SU-DHL-6 (cell line): ENCODE data around the gene SRPK2.

Source experiments
- H2AFZ ChIP-seq: fragments of 200-600 bp; sonication (generic); 2 replicates; pipeline ENCODE4 v1.6.1; 2014; ENCODE audit warnings: low read depth, mild to moderate bottlenecking, moderate library complexity, mixed read lengths, antibody characterized with exemption, low read length; ENCODE audit not compliant: severe bottlenecking
- H3F3A ChIP-seq: fragments of 200-600 bp; shearing (Covaris generic); 2 replicates; pipeline ENCODE4 v1.6.0; 2016; ENCODE audit warnings: antibody characterized with exemption, mild to moderate bottlenecking; ENCODE audit not compliant: insufficient read depth
- H3K27ac ChIP-seq: fragments of 200-600 bp; sonication (generic); 2 replicates; pipeline ENCODE4 v1.5.1; 2016; ENCODE audit warnings: low read depth, mild to moderate bottlenecking, low read length, moderate library complexity, mixed read lengths
- H3K27me3 ChIP-seq: fragments of 200-600 bp; sonication (generic), shearing (Covaris generic); 2 replicates; pipeline ENCODE4 v1.6.0; 2014; ENCODE audit warnings: mild to moderate bottlenecking, low read length
- H3K36me3 ChIP-seq: fragments of 200-600 bp; sonication (generic); 2 replicates; pipeline ENCODE4 v1.6.1; 2014; ENCODE audit warnings: mild to moderate bottlenecking, low read length, mixed read lengths
- H3K4me2 ChIP-seq: fragments of 300-600, 200-600 bp; shearing (Covaris generic), sonication (generic); 2 replicates; pipeline ENCODE4 v1.6.0; 2014; ENCODE audit warnings: low read length, low read depth, mild to moderate bottlenecking; ENCODE audit not compliant: poor library complexity, severe bottlenecking
- H3K4me3 ChIP-seq: fragments of 200-600 bp; sonication (generic); 2 replicates; pipeline ENCODE4 v1.5.1; 2014; ENCODE audit warnings: antibody characterized with exemption, low read length, mild to moderate bottlenecking, mixed read lengths; ENCODE audit not compliant: insufficient read depth, poor library complexity, severe bottlenecking
- H3K79me2 ChIP-seq: fragments of 200-600 bp; sonication (generic); 2 replicates; pipeline ENCODE4 v1.6.1; 2014; ENCODE audit warnings: mild to moderate bottlenecking, low read length, moderate library complexity; ENCODE audit not compliant: insufficient read depth
- H3K9ac ChIP-seq: fragments of 200-600 bp; sonication (generic); 2 replicates; pipeline ENCODE4 v1.7.0; 2014; ENCODE audit warnings: mild to moderate bottlenecking, low read length
- H3K9me2 ChIP-seq: fragments of 200-600 bp; sonication (generic); replicated peaks from 2 replicates; pipeline ENCODE4 v1.6.1; 2014; ENCODE audit warnings: low read length; ENCODE audit not compliant: insufficient read depth
- H3K9me3 ChIP-seq: fragments of 200-600 bp; sonication (generic); 2 replicates; pipeline ENCODE4 v1.6.1; 2014; ENCODE audit warnings: low read length, mixed read lengths; ENCODE audit not compliant: insufficient read depth
- H4K20me1 ChIP-seq: fragments of 200-600 bp; sonication (generic); 2 replicates; pipeline ENCODE4 v1.6.1; 2014; ENCODE audit warnings: low read depth, mild to moderate bottlenecking, antibody characterized with exemption, low read length, moderate library complexity, mixed read lengths
- EZH2phosphoT487 ChIP-seq: fragments of 200-600 bp; sonication (generic), shearing (Covaris generic); conservative IDR thresholded peaks from 2 replicates; pipeline ENCODE4 v1.6.1; 2018; ENCODE audit warnings: mild to moderate bottlenecking, antibody characterized with exemption, low read length, moderate library complexity, mixed read lengths
- TF ChIP-seq, protein P1 (sequence below): fragments of 200-600 bp; sonication (generic); IDR thresholded peaks from one replicate; pipeline ENCODE4 v1.5.1; 2017; ENCODE audit warnings: antibody characterized with exemption, mild to moderate bottlenecking, low read length, moderate library complexity; ENCODE audit not compliant: insufficient read depth, poor library complexity, severe bottlenecking

Gene SRPK2

DNA sequence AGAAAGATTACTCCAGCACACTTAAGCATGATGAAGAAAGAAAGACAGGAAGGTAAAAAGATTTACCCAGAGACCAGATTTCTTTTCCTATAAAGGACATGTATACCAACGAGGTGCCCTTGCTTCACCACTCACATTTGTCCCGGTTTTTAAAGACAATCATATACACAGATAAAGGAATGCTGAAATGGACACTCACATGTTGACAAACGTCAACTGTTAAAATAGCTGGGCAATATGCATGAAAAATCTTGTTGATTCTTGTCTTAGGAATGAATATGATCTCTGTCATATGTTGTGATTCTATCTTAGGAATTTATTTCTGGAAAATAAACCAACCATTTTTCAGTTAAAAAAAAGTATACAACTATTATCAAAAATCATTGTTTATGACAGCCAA lies 158.2 kb downstream of the SRPK2 start:
- H3K4me3 ChIP-seq, result no peak overlapping the region
- H3K9me3 ChIP-seq, result no peaks in the 10 kb centered on the region
- H3K36me3 ChIP-seq, result no peaks in the 10 kb centered on the region
- no peaks in the 10 kb centered on the region for H3K27me3 ChIP-seq
- H3K27ac ChIP-seq, result no peak overlapping the region
- no peaks in the 10 kb centered on the region for H3K9me2 ChIP-seq
- no peak overlapping the region for H3K9ac ChIP-seq
- TF ChIP-seq EZH2phosphoT487, result no peak
- TF ChIP-seq, protein P1, sequence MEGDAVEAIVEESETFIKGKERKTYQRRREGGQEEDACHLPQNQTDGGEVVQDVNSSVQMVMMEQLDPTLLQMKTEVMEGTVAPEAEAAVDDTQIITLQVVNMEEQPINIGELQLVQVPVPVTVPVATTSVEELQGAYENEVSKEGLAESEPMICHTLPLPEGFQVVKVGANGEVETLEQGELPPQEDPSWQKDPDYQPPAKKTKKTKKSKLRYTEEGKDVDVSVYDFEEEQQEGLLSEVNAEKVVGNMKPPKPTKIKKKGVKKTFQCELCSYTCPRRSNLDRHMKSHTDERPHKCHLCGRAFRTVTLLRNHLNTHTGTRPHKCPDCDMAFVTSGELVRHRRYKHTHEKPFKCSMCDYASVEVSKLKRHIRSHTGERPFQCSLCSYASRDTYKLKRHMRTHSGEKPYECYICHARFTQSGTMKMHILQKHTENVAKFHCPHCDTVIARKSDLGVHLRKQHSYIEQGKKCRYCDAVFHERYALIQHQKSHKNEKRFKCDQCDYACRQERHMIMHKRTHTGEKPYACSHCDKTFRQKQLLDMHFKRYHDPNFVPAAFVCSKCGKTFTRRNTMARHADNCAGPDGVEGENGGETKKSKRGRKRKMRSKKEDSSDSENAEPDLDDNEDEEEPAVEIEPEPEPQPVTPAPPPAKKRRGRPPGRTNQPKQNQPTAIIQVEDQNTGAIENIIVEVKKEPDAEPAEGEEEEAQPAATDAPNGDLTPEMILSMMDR, result no peak
- H4K20me1 ChIP-seq, result peaks cover 4% of the 10 kb centered on the region; the same call in 1 of the 2 replicates
- peaks cover 13% of the 10 kb centered on the region; the same call in 1 of the 2 replicates for H3K79me2 ChIP-seq
- no peaks in the 10 kb centered on the region for H3F3A ChIP-seq
- no peak overlapping the region for H2AFZ ChIP-seq
- no peak overlapping the region for H3K4me2 ChIP-seq

DNA sequence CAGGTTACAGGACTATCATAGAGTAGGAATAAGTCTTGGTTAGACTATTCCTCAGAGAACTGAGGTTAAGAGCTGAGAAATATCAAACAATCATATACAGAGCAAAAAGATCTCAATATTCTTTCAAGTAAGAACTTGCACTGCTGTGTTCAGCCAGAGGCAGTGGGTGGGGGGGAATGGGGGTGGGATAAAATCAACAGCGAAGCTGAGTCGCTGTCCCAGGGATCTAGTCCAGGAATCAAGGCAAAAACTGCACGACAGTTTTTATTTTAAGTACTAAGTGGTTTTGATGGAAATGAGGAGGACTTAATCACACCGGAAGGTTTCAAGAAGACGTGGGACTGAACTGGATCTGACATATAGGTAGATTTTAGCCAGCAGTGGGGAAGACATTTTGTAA lies 159.1 kb downstream of the SRPK2 start:
- Histone ChIP-seq H3K27ac (no peak overlapping the region), H3K36me3 (no peaks in the 10 kb centered on the region), H3K4me3 (no peak overlapping the region), H3K9me2 (no peaks in the 10 kb centered on the region), H3K27me3 (no peaks in the 10 kb centered on the region), H3K4me2 (no peak overlapping the region), H3K9ac (no peak overlapping the region), H3K79me2 (peaks cover 19% of the 10 kb centered on the region; the same call in 1 of the 2 replicates), H3F3A (no peaks in the 10 kb centered on the region), H2AFZ (no peak overlapping the region), H3K9me3 (no peaks in the 10 kb centered on the region), H4K20me1 (peaks cover 4% of the 10 kb centered on the region; the same call in 1 of the 2 replicates)
- no peak for TF ChIP-seq EZH2phosphoT487
- TF ChIP-seq, protein P1, result no peak

DNA sequence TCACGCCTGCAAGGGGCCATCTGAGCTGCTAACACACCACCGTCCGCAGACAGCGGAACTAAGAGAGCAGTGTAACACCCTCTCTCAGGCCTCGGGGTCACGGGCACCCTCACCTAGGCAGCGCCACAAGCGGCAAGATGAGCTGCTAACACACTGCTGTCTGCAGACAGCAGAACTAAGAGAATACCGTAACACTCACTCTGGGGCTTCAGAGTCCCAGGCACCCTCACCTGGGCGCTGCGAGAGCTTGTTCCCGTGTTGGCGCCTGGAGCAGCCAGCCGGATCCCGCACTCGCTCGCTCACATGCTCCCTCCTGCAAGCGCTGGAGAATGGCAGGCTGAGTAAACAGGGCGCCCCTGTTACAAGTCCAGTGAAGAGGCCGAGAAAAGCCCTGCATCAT lies 160.2 kb downstream of the SRPK2 start:
- Histone ChIP-seq H3K4me3 (no peak overlapping the region), H3K27ac (no peak overlapping the region), H3K9ac (no peak overlapping the region), H3K9me2 (no peaks in the 10 kb centered on the region), H3F3A (no peaks in the 10 kb centered on the region), H2AFZ (no peak overlapping the region), H3K27me3 (no peaks in the 10 kb centered on the region), H3K9me3 (no peaks in the 10 kb centered on the region), H3K36me3 (no peaks in the 10 kb centered on the region), H3K79me2 (peaks cover 14% of the 10 kb centered on the region; the same call in 1 of the 2 replicates), H4K20me1 (no peaks in the 10 kb centered on the region), H3K4me2 (no peak overlapping the region)
- TF ChIP-seq EZH2phosphoT487, result no peak
- TF ChIP-seq, protein P1, result no peak

DNA sequence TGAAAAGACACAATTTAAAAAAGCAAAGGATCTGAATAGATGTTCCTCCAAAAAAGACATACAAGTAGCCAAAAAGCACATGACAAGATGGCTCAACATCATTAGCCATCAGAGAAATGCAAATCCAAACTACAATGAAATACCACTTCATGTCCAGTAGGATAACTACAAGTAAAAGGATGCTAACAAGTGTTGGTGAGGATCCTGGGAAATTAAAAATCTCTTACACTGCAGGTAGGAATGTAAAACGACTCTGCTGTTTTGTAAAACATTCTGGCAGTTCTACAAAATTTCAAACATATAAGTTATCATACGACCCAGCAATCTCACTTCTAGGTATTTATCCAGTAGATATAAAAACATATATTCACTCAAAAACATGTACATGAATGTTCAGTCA lies 161.3 kb downstream of the SRPK2 start:
- Histone ChIP-seq H3K27me3 (no peaks in the 10 kb centered on the region), H3K9me2 (no peaks in the 10 kb centered on the region), H3K27ac (no peak overlapping the region), H3K9ac (no peak overlapping the region), H3K4me3 (no peak overlapping the region), H3K9me3 (no peaks in the 10 kb centered on the region), H3F3A (no peaks in the 10 kb centered on the region), H3K4me2 (no peak overlapping the region), H3K36me3 (no peaks in the 10 kb centered on the region), H4K20me1 (no peaks in the 10 kb centered on the region), H3K79me2 (peaks cover 14% of the 10 kb centered on the region; the same call in 1 of the 2 replicates), H2AFZ (no peak overlapping the region)
- TF ChIP-seq, protein P1, result no peak
- TF ChIP-seq EZH2phosphoT487, result no peak
